Stimulated activated CD8-positive, alpha-beta memory T cell treated with anti-CD3 and anti-CD28 coated beads, Interleukin-7, amount 100 ng/mL, for 1 hour (primary cell): ENCODE results near the gene CRELD2.

Experiments
- DNase-seq, 2 donors: peaks; one replicate each; pipeline ENCODE4 v3.0.0-alpha.2; 2020; ENCODE audit warnings: low read depth in 2 of 2

Gene CRELD2

DNA sequence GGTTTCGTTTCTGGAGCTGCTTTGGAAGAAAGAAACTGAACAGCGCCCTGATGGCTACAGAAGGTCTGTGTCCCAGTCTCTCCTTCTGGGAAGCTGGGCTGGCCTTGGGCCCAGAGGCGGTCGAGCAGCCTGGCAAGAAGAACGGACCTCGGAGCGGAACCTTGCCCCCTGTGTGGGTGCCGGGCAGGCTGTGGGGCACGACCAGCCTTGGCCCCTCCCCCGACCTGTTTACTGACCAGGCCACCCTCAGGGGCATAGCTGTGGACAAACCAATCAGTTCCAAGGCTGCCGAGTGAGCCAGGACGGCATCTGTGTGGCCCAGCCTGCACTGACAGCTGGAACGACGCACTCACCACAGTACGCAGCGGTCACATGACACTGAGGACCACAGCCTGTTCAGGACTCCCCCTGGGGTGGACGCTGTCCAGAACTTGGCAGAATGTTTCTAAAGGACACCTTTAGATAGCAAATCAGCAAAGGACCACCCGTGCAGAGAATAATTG is 49.3 kb downstream of the CRELD2 start:
- DNase-seq, result no peak

DNA sequence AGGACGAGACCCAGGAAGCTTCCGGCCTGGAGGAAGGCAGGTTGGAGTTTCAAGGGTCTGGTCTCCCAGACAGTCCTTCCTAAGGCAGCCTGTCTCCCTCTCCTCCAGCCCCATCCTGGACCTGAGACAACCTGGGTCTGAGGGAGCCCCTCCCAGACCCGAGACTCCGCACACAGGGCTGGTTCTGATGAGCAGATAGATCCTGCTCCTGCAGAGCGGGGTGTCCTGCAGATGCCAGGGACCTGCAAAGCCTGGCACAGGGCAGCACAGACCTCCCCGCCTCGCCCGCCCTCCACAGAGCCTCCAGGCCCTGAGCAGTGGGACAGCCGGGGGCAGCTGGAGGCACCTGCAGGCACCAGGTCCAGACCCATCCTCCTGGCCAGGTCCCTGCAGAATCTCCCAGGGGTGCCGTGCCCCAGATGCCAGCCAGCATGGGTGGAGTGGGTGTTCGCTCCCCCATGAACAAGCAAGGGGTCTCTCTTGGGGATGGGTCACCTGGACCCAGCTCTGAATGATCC is 49.9 kb downstream of the CRELD2 start:
- DNase-seq, result no peak

GRCh38 chr22:49968831-49969661 is 50.6 kb downstream of the CRELD2 start:
- DNase-seq, result no peak

GRCh38 chr22:49969751-49970527 is 51.5 kb downstream of the CRELD2 start:
- no peak for DNase-seq

GRCh38 chr22:49970528-49971231 is 52.2 kb downstream of the CRELD2 start:
- peak; percentile 84 to 85 for DNase-seq

GRCh38 chr22:49971232-49972162 is 53.1 kb downstream of the CRELD2 start:
- DNase-seq, result no peak

DNA sequence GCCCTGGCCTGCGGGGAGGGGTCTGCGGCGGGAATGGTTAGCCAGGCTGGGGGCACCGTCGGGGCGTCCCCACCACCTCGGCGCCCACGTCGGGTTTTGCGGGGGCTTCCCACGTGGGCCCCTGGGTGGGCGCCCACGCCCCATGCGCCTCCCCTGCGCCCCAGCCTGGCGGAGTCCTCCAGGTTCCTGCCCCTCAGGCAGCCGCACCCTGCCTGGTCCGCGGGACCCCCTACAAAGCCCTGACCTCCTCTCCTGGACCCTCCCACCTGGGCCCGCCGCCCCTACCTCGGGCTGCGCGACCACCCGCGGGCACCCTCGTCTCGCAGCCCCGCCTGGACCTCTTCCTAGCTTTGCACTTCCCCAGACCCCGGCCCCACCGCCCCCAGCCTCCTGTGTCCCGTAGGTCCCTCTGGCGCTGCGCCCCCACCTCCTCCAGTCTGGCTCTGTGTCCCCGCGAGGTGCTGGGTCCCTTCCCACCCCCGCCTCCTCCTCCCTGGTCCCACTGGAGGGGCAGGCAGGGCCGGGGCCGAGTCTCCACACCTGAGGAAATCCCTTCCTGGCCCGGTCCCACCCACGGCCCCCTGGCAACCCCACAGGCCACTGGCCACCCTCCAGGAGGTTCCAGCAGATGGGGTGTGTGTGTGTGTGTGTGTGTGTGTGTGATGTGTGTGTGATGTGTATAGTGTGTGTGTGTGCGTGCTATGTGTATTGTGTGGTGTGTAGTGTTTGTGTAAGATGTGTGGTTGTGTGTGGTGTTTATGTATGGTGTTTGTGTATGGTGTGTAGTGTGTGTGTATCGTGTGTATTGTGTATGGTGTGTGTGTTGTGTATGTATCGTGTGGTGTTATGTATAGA is 54.0 kb downstream of the CRELD2 start:
- DNase-seq, result no peak

GRCh38 chr22:49973018-49973961 is 54.9 kb downstream of the CRELD2 start:
- DNase-seq, result no peak

- DNase-seq, result no peak
These were observed 57.3 kb downstream of the CRELD2 start for GRCh38 chr22:49975543-49976389.

- no peak for DNase-seq
These were observed 58.2 kb downstream of the CRELD2 start for GRCh38 chr22:49976439-49977175.
